Measurements from ENCODE around the gene CUBN. TPM values are rescaled to one million over a fixed set of nuclear protein-coding genes. Genes with fewer than 3 reads are reported as not detected.

Gene CUBN
- total and polyA plus RNA-seq, 9 of the 15 experiments (the other 6 are each of a cell fraction or from before 2014, with no cell fraction given), result 0.04 to 0.33 (median 0.09) TPM

GRCh38 chr10:17067376-17068264 lies 62.0 kb downstream of the CUBN start:
- Histone ChIP-seq H3K9ac (ENCODE audit: insufficient read depth in 1 of 2, low read depth in 2 of 2, low read length in 2 of 2) (no peak overlapping the region), H3K4me1 (replicated peaks in 1 of 2; ENCODE audit: control insufficient read depth in 2 of 2, insufficient read depth in 2 of 2, low read length in 2 of 2) (no peaks in the 10 kb centered on the region), H3K27ac (ENCODE audit: extremely low read depth, low read depth, low read length) (no peak overlapping the region), H4K20me1 (replicated peaks; ENCODE audit: control insufficient read depth, insufficient read depth, low read length) (no peaks in the 10 kb centered on the region), H2AFZ (ENCODE audit: low read depth, low read length) (no peak overlapping the region), H3K4me2 (ENCODE audit: insufficient read depth, low read length) (no peak overlapping the region), H3K36me3 (ENCODE audit: control insufficient read depth, insufficient read depth, low read length) (no peaks in the 10 kb centered on the region), H3K4me3 (no peak overlapping the region), H3K27me3 (ENCODE audit: control insufficient read depth in 2 of 2, insufficient read depth in 2 of 2, low read length in 2 of 2) (no peaks in the 10 kb centered on the region), H3K9me1 (ENCODE audit: control insufficient read depth, insufficient read depth, low read length) (no peaks in the 10 kb centered on the region), H3K79me2 (ENCODE audit: control insufficient read depth, insufficient read depth, low read length) (no peaks in the 10 kb centered on the region), H3K9me3 (replicated peaks; ENCODE audit: control insufficient read depth, insufficient read depth, low read depth, low read length) (no peaks in the 10 kb centered on the region)
- FAIRE-seq (peak; percentile 19), DNase-seq (ENCODE audit: extremely low read depth in 1 of 4, low spot score in 3 of 4) (no peak), ATAC-seq (no peak)
- no TSS peak for BruUV-seq (replicated peaks)
- in situ Hi-C loops (cut with MboI) (no loop called here), intact Hi-C loops (cut with micrococcal nuclease) (no loop called here)
- ChIA-PET CTCF (ENCODE audit: low intra/inter-chr PET ratio) (interaction anchor here (0.6 kb wide), 1 partner anchor 304 kb away, joined by 3 read pairs; no protein-coding TSS in a partner anchor), POLR2A (interaction anchor here (0.8 kb wide), 1 partner anchor 19 kb away, joined by 3 read pairs; no protein-coding TSS in a partner anchor)
- 37% methylated on average over 9 of the region's 9 CpGs for WGBS (ENCODE audit: insufficient coverage, low coverage, missing lambda C conversion rate)
- TF ChIP-seq ZNF449 (CRISPR knock-in tag; IDR thresholded peaks at IDR 0.05) (no peak), SRSF9 (IDR thresholded peaks at IDR 0.05; ENCODE audit: borderline replicate concordance, low read depth, low read length) (no peak), CTCF (IDR thresholded peaks at IDR 0.05 in 2 of 3, conservative IDR thresholded peaks at IDR 0.05 in 1 of 3; ENCODE audit: insufficient read depth in 2 of 3, low read depth in 1 of 3, low read length in 3 of 3) (no peak), ZNF644 (tag; IDR thresholded peaks at IDR 0.05; ENCODE audit: low read depth) (no peak), SIRT6 (IDR thresholded peaks at IDR 0.05; ENCODE audit: low read depth, low read length) (no peak), CBFB (CRISPR knock-in tag; IDR thresholded peaks at IDR 0.05) (no peak), ZNF398 (CRISPR knock-in tag; IDR thresholded peaks at IDR 0.05) (no peak), RBM22 (IDR thresholded peaks at IDR 0.05; ENCODE audit: low read depth, low read length, poor library complexity, severe bottlenecking) (no peak), MECOM (CRISPR knock-in tag; IDR thresholded peaks at IDR 0.05) (no peak), SIX5 (IDR thresholded peaks at IDR 0.05; ENCODE audit: borderline replicate concordance in 1 of 2, insufficient read depth in 1 of 2, low read depth in 1 of 2, low read length in 2 of 2) (no peak), ZNF24 (IDR thresholded peaks at IDR 0.05) (no peak), ZNF354B (CRISPR knock-in tag; IDR thresholded peaks at IDR 0.05) (no peak), ZNF695 (CRISPR knock-in tag; IDR thresholded peaks at IDR 0.05) (no peak), DLX4 (CRISPR knock-in tag; IDR thresholded peaks at IDR 0.05) (no peak)

Data from K562 (cell line).